ENCODE measurements around the gene ATP5F1D.

ATP5F1D gene

GRCh38 chr19:1252821-1253513 is 11.4 kb downstream of the ATP5F1D start:
- H3K27ac ChIP-seq (ENCODE audit: low read length): no peak overlapping the region
- peaks cover 65% of the 10 kb centered on the region for H3K36me3 ChIP-seq (ENCODE audit: insufficient read depth, low read depth, low read length)
- H3K9me3 ChIP-seq (ENCODE audit: insufficient read depth, low read depth, low read length): no peaks in the 10 kb centered on the region
- H3K9ac ChIP-seq (ENCODE audit: low read depth, low read length): no peak overlapping the region
- H3K27me3 ChIP-seq (ENCODE audit: insufficient read depth, low read length): no peaks in the 10 kb centered on the region
- H3K4me1 ChIP-seq (ENCODE audit: insufficient read depth, low read length): no peaks in the 10 kb centered on the region
- H3K4me3 ChIP-seq (ENCODE audit: low read length): no peak overlapping the region

- Histone ChIP-seq H3K4me3 (ENCODE audit: low read length) (no peak overlapping the region), H3K36me3 (ENCODE audit: insufficient read depth, low read depth, low read length) (peaks cover 70% of the 10 kb centered on the region), H3K9ac (ENCODE audit: low read depth, low read length) (no peak overlapping the region), H3K9me3 (ENCODE audit: insufficient read depth, low read depth, low read length) (no peaks in the 10 kb centered on the region), H3K27me3 (ENCODE audit: insufficient read depth, low read length) (no peaks in the 10 kb centered on the region), H3K4me1 (ENCODE audit: insufficient read depth, low read length) (no peaks in the 10 kb centered on the region), H3K27ac (ENCODE audit: low read length) (no peak overlapping the region)
These were observed 12.0 kb downstream of the ATP5F1D start for GRCh38 chr19:1253514-1254080.

- Histone ChIP-seq H3K9ac (ENCODE audit: low read depth, low read length) (0 out of 2 replicates have a peak overlapping the region, but pooled peaks have one; percentile 21), H3K9me3 (ENCODE audit: insufficient read depth, low read depth, low read length) (no peaks in the 10 kb centered on the region), H3K4me3 (ENCODE audit: low read length) (no peak overlapping the region), H3K27ac (ENCODE audit: low read length) (no peak overlapping the region), H3K27me3 (ENCODE audit: insufficient read depth, low read length) (no peaks in the 10 kb centered on the region), H3K4me1 (ENCODE audit: insufficient read depth, low read length) (peaks cover 3% of the 10 kb centered on the region; the same call in 1 of the 2 replicates), H3K36me3 (ENCODE audit: insufficient read depth, low read depth, low read length) (peaks cover 70% of the 10 kb centered on the region)
These were observed 12.6 kb downstream of the ATP5F1D start for GRCh38 chr19:1254081-1254527.

- H3K9me3 ChIP-seq (ENCODE audit: insufficient read depth, low read depth, low read length): no peaks in the 10 kb centered on the region
- no peak overlapping the region for H3K27ac ChIP-seq (ENCODE audit: low read length)
- H3K4me1 ChIP-seq (ENCODE audit: insufficient read depth, low read length): peaks cover 8% of the 10 kb centered on the region; the same call in 1 of the 2 replicates
- H3K9ac ChIP-seq (ENCODE audit: low read depth, low read length): peak overlapping the region; percentile 21; the same call in 1 of the 2 replicates
- peaks cover 70% of the 10 kb centered on the region for H3K36me3 ChIP-seq (ENCODE audit: insufficient read depth, low read depth, low read length)
- no peaks in the 10 kb centered on the region for H3K27me3 ChIP-seq (ENCODE audit: insufficient read depth, low read length)
- no peak overlapping the region for H3K4me3 ChIP-seq (ENCODE audit: low read length)
These were observed 13.1 kb downstream of the ATP5F1D start for GRCh38 chr19:1254530-1255185.

- Histone ChIP-seq H3K27me3 (ENCODE audit: insufficient read depth, low read length) (no peaks in the 10 kb centered on the region), H3K36me3 (ENCODE audit: insufficient read depth, low read depth, low read length) (peaks cover 67% of the 10 kb centered on the region), H3K9me3 (ENCODE audit: insufficient read depth, low read depth, low read length) (no peaks in the 10 kb centered on the region), H3K4me1 (ENCODE audit: insufficient read depth, low read length) (peaks cover 9% of the 10 kb centered on the region; the same call in 1 of the 2 replicates), H3K4me3 (ENCODE audit: low read length) (no peak overlapping the region), H3K27ac (ENCODE audit: low read length) (no peak overlapping the region), H3K9ac (ENCODE audit: low read depth, low read length) (no peak overlapping the region)
These were observed 13.9 kb downstream of the ATP5F1D start for GRCh38 chr19:1255186-1256161.

- no peak overlapping the region for H3K27ac ChIP-seq (ENCODE audit: low read length)
- peaks cover 14% of the 10 kb centered on the region; the same call in 1 of the 2 replicates for H3K4me1 ChIP-seq (ENCODE audit: insufficient read depth, low read length)
- no peak overlapping the region for H3K4me3 ChIP-seq (ENCODE audit: low read length)
- peaks cover 59% of the 10 kb centered on the region for H3K36me3 ChIP-seq (ENCODE audit: insufficient read depth, low read depth, low read length)
- H3K9ac ChIP-seq (ENCODE audit: low read depth, low read length): no peak overlapping the region
- H3K9me3 ChIP-seq (ENCODE audit: insufficient read depth, low read depth, low read length): no peaks in the 10 kb centered on the region
- no peaks in the 10 kb centered on the region for H3K27me3 ChIP-seq (ENCODE audit: insufficient read depth, low read length)
These were observed 15.3 kb downstream of the ATP5F1D start for GRCh38 chr19:1256646-1257474.

- Histone ChIP-seq H3K4me3 (ENCODE audit: low read length) (no peak overlapping the region), H3K36me3 (ENCODE audit: insufficient read depth, low read depth, low read length) (peaks cover 52% of the 10 kb centered on the region)
These were observed 16.1 kb downstream of the ATP5F1D start for GRCh38 chr19:1257475-1258162.

GRCh38 chr19:1258163-1258492 is 16.6 kb downstream of the ATP5F1D start:
- Histone ChIP-seq H3K4me1 (ENCODE audit: insufficient read depth, low read length) (peaks cover 27% of the 10 kb centered on the region), H3K27ac (ENCODE audit: low read length) (no peak overlapping the region), H3K9ac (ENCODE audit: low read depth, low read length) (no peak overlapping the region), H3K4me3 (ENCODE audit: low read length) (no peak overlapping the region), H3K9me3 (ENCODE audit: insufficient read depth, low read depth, low read length) (no peaks in the 10 kb centered on the region), H3K27me3 (ENCODE audit: insufficient read depth, low read length) (no peaks in the 10 kb centered on the region), H3K36me3 (ENCODE audit: insufficient read depth, low read depth, low read length) (peaks cover 52% of the 10 kb centered on the region)

More at GRCh38 chr19:1257475-1258162, 16.1 kb downstream of the ATP5F1D start:
- no peaks in the 10 kb centered on the region for H3K9me3 ChIP-seq (ENCODE audit: insufficient read depth, low read depth, low read length)
- H3K9ac ChIP-seq (ENCODE audit: low read depth, low read length): no peak overlapping the region
- peaks cover 22% of the 10 kb centered on the region; the same call in 1 of the 2 replicates for H3K4me1 ChIP-seq (ENCODE audit: insufficient read depth, low read length)
- H3K27me3 ChIP-seq (ENCODE audit: insufficient read depth, low read length): no peaks in the 10 kb centered on the region
- no peak overlapping the region for H3K27ac ChIP-seq (ENCODE audit: low read length)

- Histone ChIP-seq H3K9me3 (ENCODE audit: insufficient read depth, low read depth, low read length) (no peaks in the 10 kb centered on the region), H3K9ac (ENCODE audit: low read depth, low read length) (no peak overlapping the region), H3K4me3 (ENCODE audit: low read length) (no peak overlapping the region), H3K36me3 (ENCODE audit: insufficient read depth, low read depth, low read length) (peaks cover 46% of the 10 kb centered on the region), H3K27ac (ENCODE audit: low read length) (no peak overlapping the region), H3K27me3 (ENCODE audit: insufficient read depth, low read length) (no peaks in the 10 kb centered on the region), H3K4me1 (ENCODE audit: insufficient read depth, low read length) (peaks cover 29% of the 10 kb centered on the region)
These were observed 17.2 kb downstream of the ATP5F1D start for GRCh38 chr19:1258707-1259205.

GRCh38 chr19:1259206-1259875 is 17.8 kb downstream of the ATP5F1D start:
- Histone ChIP-seq H3K4me3 (ENCODE audit: low read length) (peak overlapping the region; percentile 38; the same call in 1 of the 2 replicates), H3K4me1 (ENCODE audit: insufficient read depth, low read length) (peaks cover 29% of the 10 kb centered on the region)

More at GRCh38 chr19:1259206-1259875, 17.8 kb downstream of the ATP5F1D start:
- Histone ChIP-seq H3K36me3 (ENCODE audit: insufficient read depth, low read depth, low read length) (peaks cover 40% of the 10 kb centered on the region), H3K27me3 (ENCODE audit: insufficient read depth, low read length) (no peaks in the 10 kb centered on the region), H3K9me3 (ENCODE audit: insufficient read depth, low read depth, low read length) (no peaks in the 10 kb centered on the region), H3K9ac (ENCODE audit: low read depth, low read length) (peak overlapping the region; percentile 37; the same call in 1 of the 2 replicates), H3K27ac (ENCODE audit: low read length) (peak overlapping the region; percentile 9)
